NCI-H2171 treated with DMSO at 0.1 percent for 48 hours (cell line): ENCODE data around the gene COPB2.
"Not testable (repeated sequence)": the region's sequence is repeated elsewhere in the genome, so short reads cannot be mapped to it uniquely, and the experiment has no call there.

Source experiments
- DNase-seq: peaks from one replicate; lab custom pipeline; 2025; lab: John Stamatoyannopoulos, UW

Gene COPB2

GRCh38 chr3:139389552-139390368 lies at the start of gene COPB2:
TSS of gene COPB2 (minus strand) at chr3:139389647. CDS start at chr3:139389550, 97 bp downstream.
- peak; percentile 96 for DNase-seq

DNA sequence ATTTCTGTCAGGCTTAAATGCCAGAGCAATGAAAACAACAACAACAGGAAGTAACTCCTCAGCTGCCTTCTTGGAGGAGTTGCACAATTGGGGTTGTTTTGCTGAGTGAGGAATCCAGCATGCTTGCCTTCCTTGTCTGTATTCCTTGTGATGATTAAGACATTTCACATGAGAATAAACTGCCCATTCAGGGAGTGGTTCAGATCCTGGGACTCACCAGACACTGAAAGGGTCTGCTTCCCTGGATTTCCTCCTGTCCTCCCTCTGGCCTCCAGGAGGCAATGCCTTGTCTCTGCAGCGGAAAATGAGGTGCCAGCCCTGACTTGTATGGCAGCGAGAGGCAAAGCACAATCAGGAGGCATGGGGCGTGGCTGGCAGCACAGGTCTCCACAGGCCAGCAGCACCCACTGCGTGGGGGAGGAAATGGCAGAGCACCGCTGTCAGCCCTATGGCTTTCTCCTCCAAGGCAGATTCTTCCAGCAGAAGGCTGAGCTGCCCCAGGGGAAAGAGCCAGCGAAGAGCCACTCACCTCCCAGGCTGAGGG lies 45.4 kb upstream of the COPB2 start:
- DNase-seq: no peak

GRCh38 chr3:139434228-139434627 lies 44.8 kb upstream of the COPB2 start:
- DNase-seq: no peak

GRCh38 chr3:139433089-139433488 lies 43.6 kb upstream of the COPB2 start:
- DNase-seq: no peak

- DNase-seq: no peak
Observed at GRCh38 chr3:139430493-139430892, 41.0 kb upstream of the COPB2 start.

DNA sequence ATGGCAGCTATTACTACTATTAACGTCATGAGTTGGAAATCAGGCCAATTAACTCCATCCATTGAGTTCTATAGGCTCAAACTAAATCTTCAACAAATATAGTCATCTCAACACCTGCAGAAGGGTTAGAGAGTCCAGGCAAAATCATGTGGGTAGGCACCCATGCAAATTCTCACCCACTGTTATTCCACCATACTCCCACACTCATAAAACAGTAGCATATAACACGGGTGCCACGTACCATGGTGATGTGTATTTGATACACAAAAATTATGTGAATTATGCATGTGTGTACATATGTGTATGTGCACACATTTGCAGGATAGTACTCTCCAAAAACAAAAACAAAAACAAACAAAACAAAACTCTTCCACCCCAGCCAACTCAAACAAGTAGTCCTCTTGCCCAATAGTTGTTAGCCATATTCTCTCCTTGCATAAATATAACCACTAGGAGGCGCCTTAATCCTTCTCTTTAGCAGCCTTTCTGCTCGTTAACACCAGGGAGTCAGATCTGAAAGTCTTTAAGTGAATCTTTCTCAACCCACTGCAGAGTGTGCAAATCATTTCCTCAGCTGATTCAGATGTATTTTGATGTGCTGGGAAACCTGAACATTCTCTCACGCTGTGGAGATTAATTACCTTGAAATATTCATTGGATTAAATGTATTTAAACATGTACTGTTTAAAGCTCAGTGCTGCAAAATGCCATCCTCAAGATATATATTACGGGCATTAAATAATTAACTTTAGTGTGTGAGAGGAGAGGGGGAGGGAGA lies 38.0 kb upstream of the COPB2 start:
- peak; percentile 94 for DNase-seq

DNA sequence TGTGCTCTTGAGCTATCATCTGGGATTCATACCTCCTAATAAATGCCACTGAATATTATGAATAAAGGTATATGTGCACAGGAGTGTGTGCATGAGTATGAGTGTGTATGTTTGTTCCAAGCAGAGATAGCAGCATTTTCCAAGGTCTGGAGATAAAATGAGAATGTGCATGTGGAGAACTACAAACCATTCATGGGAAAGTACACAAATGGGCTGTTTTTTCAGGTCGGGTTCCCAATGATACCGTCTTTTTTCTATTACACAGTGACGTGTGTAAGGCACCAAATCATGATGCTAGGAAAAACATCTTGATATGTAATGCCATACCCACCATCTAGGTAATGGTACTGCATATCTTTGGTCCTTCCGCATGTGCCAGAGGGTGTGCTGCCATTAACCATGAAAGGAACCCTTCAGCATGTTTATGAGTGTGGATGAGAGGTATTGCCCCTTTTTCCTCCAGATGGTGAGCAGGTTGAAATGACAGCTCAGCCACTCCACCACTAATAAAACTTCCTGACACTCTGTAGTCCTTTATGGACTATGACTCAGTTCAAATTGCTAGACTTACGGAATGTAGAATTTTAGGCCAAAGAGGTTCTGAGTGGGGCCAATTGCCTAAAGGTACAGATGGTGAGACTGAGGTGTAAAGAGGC lies 36.4 kb upstream of the COPB2 start:
- DNase-seq: no peak

- DNase-seq: no peak
Observed at GRCh38 chr3:139423232-139423631, 33.8 kb upstream of the COPB2 start.

- no peak for DNase-seq
Observed at GRCh38 chr3:139421460-139421859, 32.0 kb upstream of the COPB2 start.

GRCh38 chr3:139421040-139421439 lies 31.6 kb upstream of the COPB2 start:
- DNase-seq: no peak

DNA sequence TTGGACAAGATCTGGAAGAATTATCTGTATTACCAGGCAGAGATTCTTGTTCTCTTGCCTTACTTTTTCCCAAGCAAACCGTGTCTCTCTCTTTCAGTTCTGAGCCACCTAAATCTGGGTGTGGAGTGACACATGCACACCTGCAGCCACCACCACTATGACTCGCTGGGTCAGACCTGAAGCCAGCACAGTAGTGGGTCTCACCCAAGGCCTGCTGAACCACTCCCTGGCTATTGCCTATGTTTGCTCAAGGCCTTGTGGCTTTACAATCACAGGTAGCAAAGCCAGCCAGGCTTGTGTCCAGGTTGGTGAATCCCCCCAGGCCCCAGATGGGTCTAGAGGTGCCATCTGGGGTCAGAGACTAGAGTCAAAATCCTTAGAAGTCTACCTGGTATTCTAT lies 28.7 kb upstream of the COPB2 start:
- DNase-seq: no peak

DNA sequence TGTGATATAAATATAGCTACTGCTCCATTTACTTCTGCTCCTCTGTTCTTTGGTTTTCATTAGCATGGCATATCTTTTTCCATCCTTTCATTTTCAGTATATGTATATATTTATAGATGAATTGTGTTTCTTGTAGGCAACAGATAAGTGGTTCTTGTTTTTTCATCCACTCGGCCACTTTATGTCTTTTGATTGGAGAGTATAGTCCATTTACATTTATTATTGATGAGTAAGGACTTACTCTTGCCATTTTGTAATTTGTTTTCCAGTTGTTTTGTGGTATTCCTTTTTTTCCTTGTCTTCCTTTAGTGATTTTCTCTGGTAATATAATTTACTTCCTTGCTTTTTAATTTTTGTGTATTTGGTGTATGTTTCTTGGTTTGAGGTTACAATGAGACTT lies 26.8 kb upstream of the COPB2 start:
- DNase-seq: no peak

DNA sequence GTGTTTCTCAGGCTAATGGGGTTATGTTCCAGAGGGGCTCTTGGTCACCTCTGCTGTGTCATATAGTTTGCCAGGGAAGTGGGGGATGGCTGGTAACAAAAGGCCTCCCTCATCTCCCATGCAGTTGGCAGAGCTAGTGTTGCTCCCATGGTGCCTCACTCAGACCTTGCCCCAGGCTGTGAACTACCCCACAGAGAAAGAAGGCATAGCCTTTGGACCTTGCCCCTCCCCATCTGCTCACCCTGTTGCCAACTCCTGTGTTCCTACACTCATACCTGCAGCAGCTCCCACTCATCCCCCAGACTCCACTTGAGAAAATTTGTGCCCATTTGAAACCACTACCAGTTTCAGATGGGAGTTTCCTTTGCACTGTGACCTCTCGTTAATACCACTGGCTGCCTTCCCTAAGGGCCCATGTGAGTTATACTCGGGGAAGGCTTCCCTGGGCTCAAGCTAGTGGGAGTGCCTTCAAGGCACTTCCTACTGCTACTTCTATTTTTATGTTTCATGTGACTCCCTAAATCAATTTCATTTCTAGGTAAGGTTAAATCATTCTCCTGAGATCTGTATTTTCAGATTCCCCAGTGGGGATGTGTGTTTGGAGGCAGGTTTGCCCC lies 25.3 kb upstream of the COPB2 start:
- no peak for DNase-seq

DNA sequence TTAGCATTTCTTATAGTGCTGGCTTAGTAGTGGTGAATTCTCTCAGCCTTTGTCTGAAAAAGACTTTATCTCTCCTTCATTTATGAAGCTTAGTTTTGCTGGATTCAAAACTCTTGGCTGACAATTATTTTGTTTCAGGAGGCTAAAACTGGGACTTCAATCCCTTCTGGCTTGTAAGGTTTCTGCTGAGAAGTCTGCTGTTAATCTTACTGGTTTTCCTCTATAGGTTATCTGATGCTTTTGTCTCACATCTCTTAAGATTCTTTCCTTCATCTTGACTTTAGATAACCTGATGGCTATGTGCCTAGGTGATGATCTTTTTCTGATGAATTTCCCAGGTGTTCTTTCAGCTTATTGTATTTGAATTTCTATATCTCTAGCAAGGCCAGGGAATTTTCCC lies 23.4 kb upstream of the COPB2 start:
- DNase-seq: not testable (repeated sequence)

DNA sequence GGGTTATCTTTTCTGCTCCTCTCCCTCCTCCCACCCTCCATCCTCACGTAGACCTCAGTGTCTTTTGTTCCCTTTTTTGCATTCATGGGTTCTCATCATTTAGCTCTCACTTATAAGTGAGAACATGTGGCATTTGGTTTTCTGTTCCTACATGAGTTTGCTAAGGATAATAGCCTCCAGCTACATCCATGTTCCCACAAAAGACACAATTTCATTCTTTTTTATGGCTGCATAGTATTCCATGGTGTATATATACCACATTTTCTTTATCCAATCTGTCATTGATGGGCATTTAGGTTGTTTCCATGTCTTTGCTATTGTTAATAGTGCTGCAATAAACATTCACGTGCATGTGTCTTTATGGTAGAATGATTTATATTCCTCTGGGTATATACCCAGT lies 11.7 kb upstream of the COPB2 start:
- DNase-seq: not testable (repeated sequence)

GRCh38 chr3:139396707-139397106 lies 7.3 kb upstream of the COPB2 start:
- no peak for DNase-seq

DNA sequence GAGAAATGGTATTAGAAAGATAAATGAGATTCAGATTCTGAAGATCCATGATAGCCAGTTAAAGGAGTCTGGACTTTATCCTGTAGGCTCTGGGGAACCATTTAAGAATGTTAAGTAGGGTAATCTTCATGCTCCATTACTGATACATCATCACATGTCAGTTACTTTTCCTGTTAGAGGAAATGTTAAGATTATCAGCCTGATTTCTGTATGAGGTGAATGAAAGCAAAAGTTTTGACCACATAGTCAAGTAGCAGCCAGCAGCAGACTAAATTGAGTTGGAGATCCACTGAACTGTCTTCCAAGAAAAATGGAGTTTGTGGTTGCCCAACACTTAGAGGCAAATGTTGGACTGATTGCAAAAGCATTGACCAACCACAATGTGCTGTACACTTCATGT lies 4.7 kb upstream of the COPB2 start:
- DNase-seq: no peak

- DNase-seq: peak; percentile 43
Observed at GRCh38 chr3:139388821-139389551, 461 bp downstream of the COPB2 start.

DNA sequence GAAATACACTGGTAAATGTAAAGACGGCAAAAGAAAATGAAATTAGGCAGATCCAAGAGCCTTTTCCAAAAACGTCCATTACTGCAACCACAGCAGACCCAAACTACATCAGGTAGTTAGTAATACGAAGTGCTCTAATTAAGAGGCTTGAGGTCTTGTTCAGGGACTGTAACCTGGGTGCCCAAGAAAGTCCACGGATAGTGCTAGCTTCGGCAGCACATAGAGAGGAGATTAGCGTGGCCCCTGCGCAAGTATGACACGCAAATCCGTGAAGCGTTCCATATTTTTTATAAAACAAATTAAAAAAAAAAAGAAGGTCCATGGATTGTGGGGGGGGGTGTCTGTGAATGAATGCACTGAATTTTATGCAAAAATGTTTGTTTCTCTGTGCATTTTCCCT lies 1.4 kb downstream of the COPB2 start:
- no peak for DNase-seq

- not testable (repeated sequence) for DNase-seq
Observed at GRCh38 chr3:139382291-139382690, 7.2 kb downstream of the COPB2 start.

DNA sequence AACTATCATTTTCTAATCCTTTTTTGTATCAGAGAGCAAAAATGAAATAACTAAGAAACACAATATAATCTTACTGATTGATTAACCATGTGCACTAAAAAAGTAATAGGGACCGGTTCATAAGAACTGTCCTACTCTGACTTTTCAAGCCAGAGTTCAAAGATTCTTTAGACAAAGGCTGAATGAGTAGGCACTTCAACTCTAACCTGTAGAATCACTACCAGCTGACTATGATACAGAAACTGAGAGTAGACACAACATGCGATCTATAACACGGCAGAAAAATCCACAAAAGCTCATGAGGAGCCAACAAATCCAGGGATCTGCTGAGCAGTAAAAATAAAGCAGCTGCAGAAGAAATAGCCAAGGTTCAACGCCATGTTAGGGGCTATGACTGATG lies 8.9 kb downstream of the COPB2 start:
- no peak for DNase-seq
